ENCODE results near the gene CES1. TPM values are rescaled to one million over a fixed set of nuclear protein-coding genes. Genes with fewer than 3 reads are reported as not detected.

Gene CES1
- total and polyA plus RNA-seq, 9 donors, result 1.5 to 114 (median 24.6) TPM

- WGBS, 3 donors, result 81 to 88% (median 85%) methylated on average over 4 of the region's 4 CpGs
- intact Hi-C loops (cut with DNase I), result loop anchor here in 1 of 4 donors (10.0 kb wide), 1 partner anchor 60 kb away; no protein-coding TSS in a partner anchor
- H3K36me3 ChIP-seq, result no peaks in the 10 kb centered on the region
- no peaks in the 10 kb centered on the region for H3K9me3 ChIP-seq
- TF ChIP-seq CTCF (IDR thresholded peaks at IDR 0.05), result no peak
- TF ChIP-seq EP300 (IDR thresholded peaks at IDR 0.05), result no peak
- TF ChIP-seq POLR2A (IDR thresholded peaks at IDR 0.05), result no peak
- no peak for DNase-seq
- H3K27ac ChIP-seq, result no peak overlapping the region
- no peak overlapping the region for H3K4me3 ChIP-seq
- H3K4me1 ChIP-seq (ENCODE audit: insufficient read depth), result no peaks in the 10 kb centered on the region
- no peaks in the 10 kb centered on the region for H3K27me3 ChIP-seq
These were observed 8.4 kb downstream of the CES1 start for GRCh38 chr16:55824473-55825000.

- DNase-seq, result no peak
- Histone ChIP-seq H3K4me3 (no peak overlapping the region), H3K9me3 (no peaks in the 10 kb centered on the region), H3K4me1 (ENCODE audit: insufficient read depth) (no peaks in the 10 kb centered on the region), H3K36me3 (no peaks in the 10 kb centered on the region), H3K27me3 (no peaks in the 10 kb centered on the region), H3K27ac (no peak overlapping the region)
- WGBS, 3 donors, result 46 to 63% (median 57%) methylated on average over 3 of the region's 3 CpGs
- intact Hi-C loops (cut with DNase I), result loop anchor here in 1 of 4 donors (10.0 kb wide), 1 partner anchor 58 kb away; no protein-coding TSS in a partner anchor
- no peak for TF ChIP-seq CTCF (IDR thresholded peaks at IDR 0.05)
- TF ChIP-seq EP300 (IDR thresholded peaks at IDR 0.05), result no peak
- no peak for TF ChIP-seq POLR2A (IDR thresholded peaks at IDR 0.05)
These were observed 10.6 kb downstream of the CES1 start for GRCh38 chr16:55822280-55822810.

- no peak for DNase-seq
- H3K27ac ChIP-seq, result no peak overlapping the region
- H3K9me3 ChIP-seq, result no peaks in the 10 kb centered on the region
- no peaks in the 10 kb centered on the region for H3K4me1 ChIP-seq (ENCODE audit: insufficient read depth)
- TF ChIP-seq CTCF (IDR thresholded peaks at IDR 0.05) (no peak), POLR2A (IDR thresholded peaks at IDR 0.05) (no peak), EP300 (IDR thresholded peaks at IDR 0.05) (no peak)
- H3K4me3 ChIP-seq, result no peak overlapping the region
- H3K36me3 ChIP-seq, result no peaks in the 10 kb centered on the region
- H3K27me3 ChIP-seq, result no peaks in the 10 kb centered on the region
- intact Hi-C loops (cut with DNase I), result loop anchor here in 1 of 4 donors (10.0 kb wide), 1 partner anchor 56 kb away; no protein-coding TSS in a partner anchor
- WGBS, 3 donors, result 86 to 88% (median 87%) methylated on average over 4 of the region's 4 CpGs
These were observed 11.7 kb downstream of the CES1 start for GRCh38 chr16:55821210-55821609.

- H3K9me3 ChIP-seq, result no peaks in the 10 kb centered on the region
- intact Hi-C loops (cut with DNase I), result loop anchor here in 1 of 4 donors (10.0 kb wide), 1 partner anchor 56 kb away; no protein-coding TSS in a partner anchor
These were observed 12.3 kb downstream of the CES1 start for GRCh38 chr16:55820615-55821014.

More at GRCh38 chr16:55820615-55821014, 12.3 kb downstream of the CES1 start:
- TF ChIP-seq EP300 (IDR thresholded peaks at IDR 0.05), result no peak
- no peak for TF ChIP-seq CTCF (IDR thresholded peaks at IDR 0.05)
- no peaks in the 10 kb centered on the region for H3K36me3 ChIP-seq
- H3K27ac ChIP-seq, result no peak overlapping the region
- no peak for DNase-seq
- H3K4me1 ChIP-seq (ENCODE audit: insufficient read depth), result no peaks in the 10 kb centered on the region
- no peak overlapping the region for H3K4me3 ChIP-seq
- WGBS, 3 donors, result 81 to 93% (median 87%) methylated on average over 3 of the region's 3 CpGs
- H3K27me3 ChIP-seq, result no peaks in the 10 kb centered on the region

Data from ovary (tissue), 9 donors.